Endothelial cell of umbilical vein (primary cell): Measurements from ENCODE around the gene RTL10.

Experiments
- CTCF ChIP-seq, 2 donors: IDR thresholded peaks; 1 replicate in 1 of 2; 2 replicates in 1 of 2; pipeline ENCODE4 v1.5.1; 2011; ENCODE audit warnings: low read length in 2 of 2, mild to moderate bottlenecking in 2 of 2, moderate library complexity in 2 of 2, control low read depth in 1 of 2, inconsistent platforms in 1 of 2, low read depth in 1 of 2; ENCODE audit not compliant: insufficient read depth in 1 of 2; ENCODE audit errors: extremely low read depth in 1 of 2
- EZH2 ChIP-seq: IDR thresholded peaks from 2 replicates; pipeline ENCODE4 v1.6.1; 2012; ENCODE audit warnings: borderline replicate concordance, low read depth, mild to moderate bottlenecking, moderate library complexity, low read length, inconsistent platforms; ENCODE audit not compliant: severe bottlenecking
- FOS ChIP-seq: IDR thresholded peaks from 2 replicates; pipeline ENCODE4 v1.6.1; 2011; ENCODE audit warnings: mild to moderate bottlenecking, low read length, moderate library complexity, borderline replicate concordance; ENCODE audit not compliant: insufficient read depth
- MAX ChIP-seq: IDR thresholded peaks from 2 replicates; pipeline ENCODE4 v1.6.1; 2011; ENCODE audit not compliant: insufficient read depth, insufficient read length
- MYC ChIP-seq: IDR thresholded peaks from one replicate; pipeline ENCODE4 v1.6.1; 2011; ENCODE audit warnings: mild to moderate bottlenecking, low read depth, low read length
- POLR2A ChIP-seq: IDR thresholded peaks from 2 replicates; pipeline ENCODE4 v1.6.1; 2012; ENCODE audit warnings: low read depth, mild to moderate bottlenecking, control low read depth, low read length
- POLR2AphosphoS5 ChIP-seq: IDR thresholded peaks from 2 replicates; pipeline ENCODE4 v1.6.1; 2012; ENCODE audit warnings: low read depth, mild to moderate bottlenecking, control low read depth, low read length, moderate library complexity; ENCODE audit not compliant: insufficient read depth

DNA sequence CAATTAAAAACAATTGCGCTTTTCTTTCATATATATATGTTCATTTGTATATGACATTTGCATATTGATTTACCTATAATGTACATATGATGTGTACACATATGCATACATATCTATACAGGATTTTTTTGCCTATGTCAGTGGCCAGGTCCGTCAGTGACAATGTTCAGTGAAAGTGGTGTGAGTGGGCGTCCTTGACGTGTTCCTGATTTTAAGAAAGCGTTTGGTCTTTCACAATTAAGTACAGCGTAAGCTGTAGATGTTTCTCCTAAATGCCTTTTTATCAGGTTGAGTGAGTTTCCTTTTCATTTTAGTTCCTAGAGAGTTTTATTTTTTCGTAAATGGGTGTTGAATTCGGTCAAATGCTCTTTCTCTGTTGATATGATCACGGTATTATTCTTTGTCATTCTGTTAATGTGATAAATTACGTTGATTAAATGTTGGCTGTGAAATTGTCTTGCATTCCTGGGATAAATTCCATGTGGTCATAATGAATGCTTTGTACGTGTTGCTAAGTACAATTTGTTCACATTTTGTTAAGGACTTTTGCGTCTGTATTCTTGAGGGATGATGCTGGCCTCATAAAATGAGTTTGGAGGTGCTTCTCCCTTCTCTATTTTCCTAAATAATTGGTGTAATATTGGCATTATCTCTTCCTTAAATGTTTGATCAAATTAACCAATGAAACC, 10.6 kb upstream of the RTL10 start:
- TF ChIP-seq CTCF (IDR thresholded peaks at IDR 0.05; ENCODE audit: extremely low read depth in 1 of 2, insufficient read depth in 1 of 2, low read depth in 1 of 2, low read length in 2 of 2) (no peak), POLR2A (no peak), FOS (no peak), EZH2 (no peak), POLR2AphosphoS5 (no peak), MAX (no peak), MYC (no peak)
